LNCAP (cell line): ENCODE results near the gene NT5C3B.

Source experiments
- TF ChIP-seq, protein P1 (sequence below): fragments of 450-650 bp; IDR thresholded peaks from 2 replicates; pipeline ENCODE4 v1.5.1; 2017; ENCODE audit warnings: mild to moderate bottlenecking

Gene NT5C3B

GRCh38 chr17:41870097-41870496 is 34.1 kb upstream of the NT5C3B start:
- TF ChIP-seq, protein P1, sequence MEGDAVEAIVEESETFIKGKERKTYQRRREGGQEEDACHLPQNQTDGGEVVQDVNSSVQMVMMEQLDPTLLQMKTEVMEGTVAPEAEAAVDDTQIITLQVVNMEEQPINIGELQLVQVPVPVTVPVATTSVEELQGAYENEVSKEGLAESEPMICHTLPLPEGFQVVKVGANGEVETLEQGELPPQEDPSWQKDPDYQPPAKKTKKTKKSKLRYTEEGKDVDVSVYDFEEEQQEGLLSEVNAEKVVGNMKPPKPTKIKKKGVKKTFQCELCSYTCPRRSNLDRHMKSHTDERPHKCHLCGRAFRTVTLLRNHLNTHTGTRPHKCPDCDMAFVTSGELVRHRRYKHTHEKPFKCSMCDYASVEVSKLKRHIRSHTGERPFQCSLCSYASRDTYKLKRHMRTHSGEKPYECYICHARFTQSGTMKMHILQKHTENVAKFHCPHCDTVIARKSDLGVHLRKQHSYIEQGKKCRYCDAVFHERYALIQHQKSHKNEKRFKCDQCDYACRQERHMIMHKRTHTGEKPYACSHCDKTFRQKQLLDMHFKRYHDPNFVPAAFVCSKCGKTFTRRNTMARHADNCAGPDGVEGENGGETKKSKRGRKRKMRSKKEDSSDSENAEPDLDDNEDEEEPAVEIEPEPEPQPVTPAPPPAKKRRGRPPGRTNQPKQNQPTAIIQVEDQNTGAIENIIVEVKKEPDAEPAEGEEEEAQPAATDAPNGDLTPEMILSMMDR, result no peak

DNA sequence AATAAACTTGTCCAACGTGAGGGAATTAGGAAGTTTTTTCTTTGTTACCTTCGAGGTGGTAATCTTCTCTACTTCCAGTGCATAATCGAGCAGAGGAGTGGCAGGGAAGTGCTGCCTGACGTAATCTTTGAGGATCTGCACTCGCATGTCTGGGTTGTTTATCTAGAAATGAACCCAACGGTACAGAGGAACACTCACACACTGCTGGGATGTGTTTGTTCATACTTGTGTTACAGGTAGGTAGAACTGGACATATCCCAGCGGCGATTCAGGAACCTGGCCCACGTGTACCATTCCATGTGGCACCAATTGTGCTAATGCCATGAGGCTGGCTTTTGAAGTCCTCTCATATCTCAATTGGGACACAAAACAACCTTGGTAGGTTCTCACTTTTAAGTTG is 33.4 kb upstream of the NT5C3B start:
- TF ChIP-seq, protein P1, result no peak

GRCh38 chr17:41868568-41868967 is 32.5 kb upstream of the NT5C3B start:
- TF ChIP-seq, protein P1, result no peak

DNA sequence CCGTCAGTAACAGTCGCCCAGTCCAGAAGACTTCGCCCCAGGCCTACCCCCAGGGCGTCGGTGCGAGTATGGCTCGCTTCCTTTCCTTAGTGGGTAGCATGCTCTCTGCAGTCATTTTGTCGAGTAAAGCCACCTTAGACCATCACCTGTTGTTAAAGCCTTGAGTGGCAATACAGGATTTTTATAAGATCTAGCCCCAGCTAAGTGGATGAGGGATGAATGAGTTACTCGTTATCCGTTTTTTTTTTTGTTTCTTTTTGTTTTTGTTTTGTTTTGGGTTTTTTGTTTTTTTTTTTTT is 29.5 kb upstream of the NT5C3B start:
- TF ChIP-seq, protein P1, result no peak

GRCh38 chr17:41864836-41865595 is 29.0 kb upstream of the NT5C3B start, which contains the start of gene KLHL11:
TSS of gene KLHL11 (minus strand) at chr17:41865423. CDS start at chr17:41865370, 53 bp downstream.
- TF ChIP-seq, protein P1, result no peak

DNA sequence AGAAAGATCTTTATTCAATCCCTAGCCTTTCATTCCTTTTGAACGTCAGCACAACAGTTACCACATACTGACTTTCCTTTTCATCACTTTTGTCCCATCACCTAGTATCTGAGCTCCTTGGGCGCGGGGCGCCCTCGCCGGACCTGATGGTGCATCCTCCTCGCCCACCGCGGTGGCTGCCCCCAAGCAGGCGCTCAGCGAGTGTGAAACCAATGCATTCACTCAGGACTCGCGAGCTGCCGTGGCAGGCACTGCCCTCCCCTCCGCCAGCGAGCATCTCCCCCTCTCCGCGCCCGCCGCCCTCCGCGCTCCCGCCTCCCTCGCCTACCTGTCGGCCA is 28.4 kb upstream of the NT5C3B start:
- TF ChIP-seq, protein P1, result no peak

DNA sequence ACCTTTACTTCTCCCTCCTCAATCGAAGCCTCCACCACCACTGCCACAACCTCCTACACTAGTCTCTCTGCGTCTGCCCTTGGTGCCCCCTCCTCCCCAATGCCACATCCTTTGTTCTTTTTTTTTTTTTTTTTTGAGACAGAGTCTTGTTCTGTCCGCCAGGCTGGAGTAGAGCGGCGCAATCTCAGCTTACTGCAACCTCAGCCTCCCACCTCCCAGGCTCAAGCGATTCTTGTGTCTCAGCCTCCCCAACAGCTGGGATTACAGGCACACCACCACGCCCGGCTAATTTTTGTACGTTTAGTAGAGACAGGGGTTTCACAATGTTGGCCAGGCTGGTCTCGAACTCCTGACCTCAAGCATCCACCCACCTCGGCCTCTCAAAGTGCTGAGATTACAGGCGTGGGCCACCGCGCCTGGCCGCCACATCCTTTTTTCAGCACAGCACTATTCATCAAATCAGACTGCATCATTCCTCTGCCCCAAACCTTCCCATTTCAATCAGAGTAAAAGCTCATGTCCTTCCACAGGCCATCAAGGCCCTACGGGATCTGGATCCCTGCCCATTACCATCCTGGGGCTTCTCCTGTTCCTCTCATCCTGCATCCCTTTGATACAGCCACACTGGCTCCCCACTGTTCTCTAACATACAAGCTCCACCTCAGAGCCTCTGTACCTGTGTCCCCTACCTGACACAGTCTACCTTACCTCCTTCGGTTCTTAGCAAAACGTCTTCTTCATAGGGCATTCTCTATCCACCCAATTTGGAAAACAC is 27.2 kb upstream of the NT5C3B start:
- TF ChIP-seq, protein P1, result no peak
